SIG-M5 treated with dmso at 0.1 percent for 504 hours (cell line): Measurements from ENCODE around the gene SMCO2.

ENCODE experiments used
- DNase-seq: peaks from one replicate; lab custom pipeline; 2025; ENCODE audit not compliant: unreplicated experiment; lab: John Stamatoyannopoulos, UW

SMCO2 gene

DNA sequence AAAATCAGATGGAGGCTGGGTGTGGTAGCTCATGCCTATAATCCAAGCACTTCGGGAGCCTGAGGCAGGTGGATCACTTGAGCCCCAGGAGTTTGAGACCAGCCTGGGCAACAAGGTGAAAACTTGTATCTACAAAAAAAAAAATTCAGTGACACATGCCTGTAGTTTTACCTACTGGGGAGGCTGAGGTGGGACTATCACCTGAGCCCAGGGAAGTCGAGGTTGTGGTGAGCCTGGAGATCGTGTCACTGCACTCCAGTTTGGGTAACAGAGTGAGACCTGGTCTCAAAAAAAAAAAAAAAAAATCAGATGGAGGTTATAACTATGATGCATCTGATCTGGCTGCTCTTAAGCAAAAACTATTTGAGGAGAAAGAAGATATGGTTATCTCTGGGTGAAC is 50.9 kb downstream of the SMCO2 start:
- DNase-seq: no peak

DNA sequence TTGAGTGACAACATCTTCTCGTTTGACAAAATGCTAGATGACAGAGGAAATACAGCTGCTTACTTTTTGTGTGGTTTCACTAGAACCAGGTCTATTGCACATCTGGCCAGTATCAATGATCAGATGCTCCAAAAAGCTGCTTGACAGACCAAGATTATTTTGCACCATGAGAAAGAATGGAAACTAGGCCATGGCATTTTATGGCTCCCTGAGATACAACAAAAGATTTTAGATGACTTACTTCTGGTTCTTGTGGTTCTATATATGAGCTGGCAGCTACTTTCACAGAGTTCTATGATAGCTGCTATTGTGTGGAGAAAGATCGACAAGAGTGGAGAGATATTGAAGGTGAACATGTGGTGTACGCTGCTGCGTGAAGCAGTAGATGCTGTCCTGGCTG is 51.6 kb downstream of the SMCO2 start:
- no peak for DNase-seq

DNA sequence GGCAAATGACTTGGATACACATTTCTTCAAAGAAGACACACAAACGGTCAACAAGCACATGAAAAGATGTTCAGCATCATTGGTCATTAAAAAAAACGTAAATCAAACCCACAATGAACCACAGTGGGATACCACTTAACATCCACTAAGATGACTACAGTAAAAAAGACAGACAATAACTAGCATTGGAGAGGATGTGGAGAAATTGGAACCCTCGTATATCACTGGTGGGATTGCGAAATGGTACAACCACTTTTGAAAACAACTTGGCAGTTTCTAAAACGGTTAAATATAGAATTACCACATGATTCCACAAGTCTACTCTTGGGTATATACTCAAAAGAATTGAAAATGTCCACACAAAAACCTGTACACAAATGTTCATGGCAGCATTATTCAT is 52.2 kb downstream of the SMCO2 start:
- peak; percentile 61 for DNase-seq

GRCh38 chr12:27499377-27499776 is 52.8 kb downstream of the SMCO2 start:
- no peak for DNase-seq

GRCh38 chr12:27500546-27500945 is 54.0 kb downstream of the SMCO2 start:
- no peak for DNase-seq

- no peak for DNase-seq
These were observed 55.5 kb downstream of the SMCO2 start for GRCh38 chr12:27502021-27502435.

DNA sequence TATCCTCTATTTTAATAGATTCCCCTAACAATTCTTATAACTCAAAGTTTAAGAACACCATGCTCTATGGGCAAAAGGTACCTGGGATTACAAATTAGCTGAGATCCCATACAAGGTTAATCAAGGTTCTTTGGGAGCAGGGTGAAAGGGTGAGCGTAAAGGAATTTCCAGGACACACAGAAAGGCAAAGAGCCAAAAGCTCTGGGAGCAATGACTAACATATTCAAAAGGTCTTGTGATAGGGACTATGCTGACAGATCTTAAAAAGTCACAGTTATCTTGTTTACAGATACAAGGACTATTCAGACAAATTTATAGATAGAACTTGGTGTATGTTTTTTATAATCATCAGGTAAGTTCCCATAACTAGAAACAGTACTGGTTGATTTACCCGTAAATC is 58.0 kb downstream of the SMCO2 start:
- DNase-seq: no peak

DNA sequence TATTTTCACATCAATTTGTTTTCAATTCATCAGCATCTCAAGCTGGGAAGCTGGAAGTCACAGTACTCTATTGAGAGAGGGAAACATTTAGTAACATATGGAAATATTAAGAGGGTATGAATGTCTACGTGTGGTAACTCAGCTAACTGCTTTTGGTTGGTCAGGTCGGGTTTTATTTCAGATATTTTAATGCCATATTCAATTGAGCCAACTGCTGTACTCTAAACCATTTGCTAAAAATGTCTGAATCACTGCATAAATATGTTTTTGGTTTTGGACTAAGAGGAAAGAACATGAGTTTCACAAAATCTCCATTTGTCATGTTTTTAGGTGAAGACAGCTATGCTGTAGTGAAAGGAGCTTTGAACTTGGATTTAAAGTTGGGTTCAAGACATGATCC is 58.6 kb downstream of the SMCO2 start:
- no peak for DNase-seq

- no peak for DNase-seq
These were observed 59.2 kb downstream of the SMCO2 start for GRCh38 chr12:27505761-27506160.

- DNase-seq: no peak
These were observed 60.2 kb downstream of the SMCO2 start for GRCh38 chr12:27506645-27507189.

DNA sequence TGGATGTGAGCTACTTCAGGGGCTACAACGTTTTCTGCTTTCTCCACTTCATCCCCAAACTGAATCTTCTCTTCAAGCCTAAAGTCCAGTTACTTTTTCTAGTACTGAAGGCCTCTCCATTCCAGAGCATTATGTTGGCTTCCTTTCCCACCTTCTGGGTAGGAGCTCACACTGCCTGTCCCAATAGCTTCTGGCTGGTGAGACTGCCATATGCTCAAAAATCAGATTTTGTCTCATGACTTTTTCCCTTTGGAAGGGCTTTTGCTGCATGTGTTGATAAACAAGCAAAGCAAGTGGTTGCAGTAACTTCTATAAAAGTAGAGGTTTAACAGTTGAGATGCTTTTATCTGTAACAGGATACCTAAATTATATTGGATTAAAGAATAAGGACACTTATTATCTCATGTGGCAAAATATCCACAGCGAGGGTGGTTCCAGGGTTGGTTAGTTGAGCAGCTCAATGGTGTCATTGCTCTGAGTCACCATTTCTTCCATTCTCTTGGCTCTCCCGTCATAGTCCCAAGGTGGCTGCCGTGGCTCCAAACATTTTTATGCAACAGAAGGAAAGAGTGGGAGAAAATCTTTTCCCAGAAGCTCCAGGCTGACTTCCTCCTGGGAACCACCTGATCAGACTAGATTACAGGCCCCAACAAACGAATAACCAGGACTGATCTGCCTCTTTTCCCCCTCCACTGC is 62.3 kb downstream of the SMCO2 start:
- no peak for DNase-seq

DNA sequence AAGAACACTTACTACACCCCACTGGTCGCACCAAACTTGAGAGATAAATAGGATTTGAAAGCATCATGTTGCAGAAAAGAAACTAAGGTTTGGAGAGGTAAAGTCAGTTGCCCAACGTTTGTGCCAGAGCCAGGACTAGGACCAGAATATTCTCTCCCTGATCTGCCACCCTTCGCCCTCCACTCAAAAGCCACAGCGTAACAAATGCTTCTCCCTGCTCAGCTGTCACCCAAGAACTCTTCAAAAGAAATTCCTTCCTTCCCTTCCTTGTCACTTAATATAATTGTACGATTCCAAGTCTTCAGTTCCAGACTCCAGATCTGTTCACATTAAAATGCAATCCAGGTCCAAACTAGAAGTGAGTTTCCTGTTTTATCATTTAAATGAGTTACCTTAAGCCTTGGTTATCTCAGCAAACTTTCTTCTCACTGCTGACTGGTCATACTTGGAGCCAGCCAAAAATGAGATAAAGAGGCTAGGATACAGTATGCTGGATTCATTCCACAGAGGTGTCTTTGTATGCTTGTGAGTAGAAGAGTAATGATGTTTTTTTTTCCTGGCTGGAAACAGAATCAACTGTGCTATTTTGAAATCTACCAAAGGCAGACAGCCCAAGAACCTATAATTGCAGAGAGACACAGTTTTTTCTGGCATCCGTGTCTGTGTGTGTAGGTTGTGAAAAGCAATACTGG is 64.6 kb downstream of the SMCO2 start:
- DNase-seq: no peak

DNA sequence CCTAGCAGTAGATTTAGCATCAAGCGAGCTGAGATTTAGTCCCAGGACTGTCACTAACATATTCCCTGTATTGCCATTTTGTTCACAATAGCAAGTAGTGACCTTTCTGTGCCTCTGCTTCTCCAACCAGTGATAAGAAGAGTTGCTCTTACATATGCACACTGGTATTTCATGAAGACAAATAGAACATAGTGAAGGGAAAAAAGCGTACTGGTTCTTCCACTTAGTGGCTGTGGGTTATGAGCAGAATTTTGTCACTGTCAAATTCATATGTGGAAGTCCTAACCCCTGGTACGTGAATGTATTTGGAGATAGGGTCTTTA is 65.1 kb downstream of the SMCO2 start:
- DNase-seq: no peak

- no peak for DNase-seq
These were observed 66.8 kb downstream of the SMCO2 start for GRCh38 chr12:27513155-27513824.

- no peak for DNase-seq
These were observed 69.1 kb downstream of the SMCO2 start for GRCh38 chr12:27515671-27516070.

DNA sequence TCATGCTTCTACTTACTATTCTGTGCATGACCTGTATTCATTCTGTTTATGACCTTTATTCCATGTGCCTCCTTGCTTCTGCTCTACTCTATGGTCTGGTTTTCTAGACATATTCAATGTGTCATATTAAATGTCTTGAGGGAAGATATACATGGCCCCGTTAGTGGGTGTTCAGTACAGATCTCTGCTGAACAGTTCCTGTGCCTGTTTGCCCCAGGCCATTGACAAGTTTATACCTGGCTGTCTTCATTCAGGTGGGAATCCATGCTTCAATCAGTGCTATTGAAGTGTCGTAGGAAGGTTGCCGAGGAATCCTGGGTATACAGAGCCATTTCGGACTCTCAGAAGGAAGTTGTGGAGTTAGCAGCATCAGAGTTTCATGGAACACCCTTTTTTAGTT is 70.1 kb downstream of the SMCO2 start:
- no peak for DNase-seq

- no peak for DNase-seq
These were observed 71.0 kb downstream of the SMCO2 start for GRCh38 chr12:27517546-27517945.

- DNase-seq: no peak
These were observed 71.6 kb downstream of the SMCO2 start for GRCh38 chr12:27517961-27518665.

GRCh38 chr12:27521066-27521465 is 74.5 kb downstream of the SMCO2 start:
- no peak for DNase-seq

DNA sequence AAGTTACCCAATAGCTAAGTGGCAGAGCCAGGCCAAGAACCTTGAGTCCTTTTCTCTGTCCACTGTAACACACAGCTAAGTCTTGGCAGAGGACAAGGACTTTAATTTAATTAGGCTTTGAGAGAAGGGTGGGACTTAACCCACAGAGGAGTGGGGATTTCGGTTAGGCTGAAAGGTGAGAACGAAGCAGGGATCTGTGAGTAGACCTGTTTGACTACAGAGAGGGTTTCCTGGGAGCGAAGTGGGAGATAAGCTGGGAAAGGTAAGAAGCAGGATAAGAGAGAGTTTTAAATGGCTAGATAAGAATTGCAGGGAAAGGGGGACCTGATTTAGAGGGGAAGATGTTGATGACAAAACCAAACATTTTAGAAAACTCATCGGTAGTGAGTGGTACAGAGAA is 75.4 kb downstream of the SMCO2 start:
- no peak for DNase-seq

DNA sequence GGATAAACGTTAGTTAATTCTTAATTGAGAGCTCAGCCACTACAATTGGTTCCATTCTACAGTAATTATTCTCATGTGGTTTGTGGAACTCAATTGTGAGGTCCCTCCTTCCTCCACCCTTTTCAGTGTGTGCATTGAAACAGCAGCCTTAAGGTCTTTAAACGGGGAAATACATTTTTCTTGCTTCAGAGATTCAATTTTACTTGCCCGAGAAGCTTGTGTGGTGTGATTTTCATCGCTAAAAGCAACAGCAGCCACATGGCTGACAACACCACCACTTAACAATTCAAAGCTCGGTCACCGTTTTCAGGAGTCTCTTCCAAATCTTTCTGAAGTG is 76.7 kb downstream of the SMCO2 start:
- DNase-seq: no peak
